GM18526 (cell line): ENCODE data around the gene EPO.

Experiments used
- POLR2A ChIP-seq: IDR thresholded peaks from 3 replicates; pipeline ENCODE4 v1.6.1; 2011; ENCODE audit not compliant: insufficient read length; ENCODE audit errors: extremely low read depth

The EPO gene

DNA sequence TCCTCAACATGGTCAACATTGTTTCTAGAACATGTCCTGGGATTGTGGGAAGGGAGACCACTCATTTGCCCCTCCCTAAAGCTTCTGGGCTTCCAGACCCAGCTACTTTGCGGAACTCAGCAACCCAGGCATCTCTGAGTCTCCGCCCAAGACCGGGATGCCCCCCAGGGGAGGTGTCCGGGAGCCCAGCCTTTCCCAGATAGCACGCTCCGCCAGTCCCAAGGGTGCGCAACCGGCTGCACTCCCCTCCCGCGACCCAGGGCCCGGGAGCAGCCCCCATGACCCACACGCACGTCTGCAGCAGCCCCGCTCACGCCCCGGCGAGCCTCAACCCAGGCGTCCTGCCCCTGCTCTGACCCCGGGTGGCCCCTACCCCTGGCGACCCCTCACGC is at the start of gene EPO:
Gene EPO (plus strand): TSS at position 190 of the 392 bp plus-strand sequence. CDS start 513 bp downstream, outside the sequence.
- TF ChIP-seq POLR2A, result no peak

- TF ChIP-seq POLR2A, result no peak
Observed at GRCh38 chr7:100671353-100672327, 48.6 kb upstream of the EPO start.

DNA sequence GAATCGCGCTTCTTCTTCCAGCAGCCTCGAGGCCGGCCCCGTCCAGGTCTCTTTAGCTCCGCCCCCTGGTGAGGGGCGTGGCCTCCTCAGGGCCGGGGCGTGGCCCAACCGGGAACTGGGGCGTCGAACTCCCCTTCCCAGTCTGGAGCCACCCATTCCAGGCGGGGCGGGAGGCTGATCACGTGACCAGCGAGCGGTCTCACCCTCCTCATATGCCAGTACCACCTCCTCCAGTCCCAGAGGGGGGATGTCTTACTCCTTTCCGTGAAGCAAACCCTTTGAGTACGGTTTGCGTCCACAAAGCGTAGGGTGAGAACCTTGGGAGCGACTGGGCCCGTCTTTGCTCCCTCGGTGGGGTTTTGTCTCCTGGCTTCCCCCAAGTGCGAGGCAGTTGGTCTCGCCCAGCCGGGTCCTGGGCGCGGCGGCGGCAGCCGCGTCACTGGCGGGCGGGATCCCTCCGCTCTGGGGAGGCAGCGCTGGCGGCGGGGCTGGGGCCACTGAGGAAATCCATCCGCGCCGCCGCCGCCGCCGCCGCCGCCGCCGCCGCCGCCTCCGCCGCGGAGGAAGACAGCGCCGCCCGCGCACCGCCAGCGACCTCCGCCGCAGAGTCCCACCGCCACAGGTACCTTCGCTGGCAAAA is 46.8 kb upstream of the EPO start, which contains the start of gene GNB2:
Gene GNB2 (plus strand): TSS at position 439 of the 640 bp plus-strand sequence. CDS start 2,526 bp downstream, outside the sequence.
- TF ChIP-seq POLR2A, result peak; percentile 15

- no peak for TF ChIP-seq POLR2A
Observed at GRCh38 chr7:100673942-100674410, 46.3 kb upstream of the EPO start.

GRCh38 chr7:100674411-100675104 is 45.7 kb upstream of the EPO start:
- TF ChIP-seq POLR2A, result no peak

DNA sequence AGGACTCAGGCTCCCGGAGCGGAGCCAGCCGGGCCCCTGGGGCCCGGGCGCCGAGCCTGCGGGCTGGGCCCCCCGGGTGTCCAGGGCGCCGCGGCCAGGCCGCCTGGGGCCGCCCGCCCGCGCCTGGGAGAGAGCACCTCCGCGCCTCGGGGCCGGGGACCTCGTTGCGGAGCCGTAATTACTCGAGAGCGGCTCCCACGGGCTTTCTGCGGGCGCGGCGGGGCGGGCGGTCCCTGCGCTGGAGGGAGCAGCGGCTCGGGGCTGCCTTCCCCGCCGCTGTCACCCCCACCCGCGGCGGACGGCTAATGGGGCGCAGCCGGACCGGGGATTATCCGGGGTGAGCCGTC is 45.2 kb upstream of the EPO start:
- no peak for TF ChIP-seq POLR2A

DNA sequence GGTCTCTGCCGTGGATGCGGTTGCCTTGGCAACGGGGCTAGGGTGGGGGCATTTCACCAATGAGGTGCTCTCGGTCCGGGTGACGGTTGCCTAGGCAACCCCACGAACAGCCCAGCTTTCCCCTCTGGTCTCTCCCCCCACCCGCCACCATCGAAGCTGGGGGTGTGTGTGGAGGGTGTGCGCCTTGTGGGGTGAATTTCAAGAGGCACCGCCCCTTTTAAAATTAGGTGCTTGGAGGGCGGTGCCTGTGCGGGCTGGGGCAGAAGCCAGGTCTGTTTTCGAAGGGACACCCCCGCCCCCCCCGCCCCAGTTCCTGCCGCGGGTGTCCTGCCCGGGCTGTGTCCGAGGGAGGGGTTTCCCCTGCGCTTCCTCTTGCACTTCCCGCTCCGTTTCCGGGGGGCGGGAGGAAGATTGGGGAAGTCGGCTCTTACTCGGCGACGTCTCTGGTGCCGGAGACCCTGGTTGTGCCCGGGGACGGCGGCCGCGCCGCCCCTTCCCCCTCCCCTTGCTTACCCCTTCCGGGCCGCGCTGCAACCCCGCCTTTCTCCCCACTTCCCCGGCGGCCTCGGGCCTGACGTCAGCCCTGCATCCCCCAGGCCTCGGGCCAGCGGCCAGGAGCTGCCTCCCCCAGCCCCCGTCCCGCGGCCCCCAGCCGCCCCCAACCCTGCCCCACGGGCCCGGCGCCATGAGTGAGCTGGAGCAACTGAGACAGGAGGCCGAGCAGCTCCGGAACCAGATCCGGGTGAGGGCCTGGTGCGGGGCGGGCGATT is 44.5 kb upstream of the EPO start:
- TF ChIP-seq POLR2A, result peak; percentile 50

- no peak for TF ChIP-seq POLR2A
Observed at GRCh38 chr7:100676501-100677306, 43.6 kb upstream of the EPO start.

DNA sequence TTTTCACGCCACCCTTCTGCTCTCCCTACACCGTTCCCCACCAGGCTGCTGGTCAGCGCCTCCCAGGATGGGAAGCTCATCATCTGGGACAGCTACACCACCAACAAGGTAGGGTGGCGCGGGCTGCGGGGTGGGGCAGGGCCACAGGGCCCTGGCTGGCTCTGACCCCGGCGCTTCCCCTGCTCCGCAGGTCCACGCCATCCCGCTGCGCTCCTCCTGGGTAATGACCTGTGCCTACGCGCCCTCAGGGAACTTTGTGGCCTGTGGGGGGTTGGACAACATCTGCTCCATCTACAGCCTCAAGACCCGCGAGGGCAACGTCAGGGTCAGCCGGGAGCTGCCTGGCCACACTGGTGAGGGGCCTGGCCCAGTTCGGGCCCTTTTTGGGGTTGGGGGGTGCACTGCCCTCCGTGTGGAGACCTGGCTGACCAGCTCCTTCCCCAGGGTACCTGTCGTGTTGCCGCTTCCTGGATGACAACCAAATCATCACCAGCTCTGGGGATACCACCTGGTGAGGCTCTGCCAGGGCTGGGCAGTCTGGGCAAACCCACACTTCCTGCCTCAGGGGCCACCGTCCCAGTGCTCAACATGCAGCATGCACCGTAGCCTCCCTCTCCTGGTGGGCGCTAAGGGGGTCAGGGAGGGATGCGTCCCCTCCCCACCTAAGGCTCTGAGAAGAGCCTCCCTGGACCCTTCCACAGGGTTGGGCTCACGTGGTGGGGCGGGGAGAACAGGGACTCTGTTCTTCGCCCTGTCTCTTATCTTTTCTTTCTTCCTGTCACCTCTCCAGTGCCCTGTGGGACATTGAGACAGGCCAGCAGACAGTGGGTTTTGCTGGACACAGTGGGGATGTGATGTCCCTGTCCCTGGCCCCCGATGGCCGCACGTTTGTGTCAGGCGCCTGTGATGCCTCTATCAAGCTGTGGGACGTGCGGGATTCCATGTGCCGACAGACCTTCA is 42.7 kb upstream of the EPO start:
- TF ChIP-seq POLR2A, result no peak

- TF ChIP-seq POLR2A, result no peak
Observed at GRCh38 chr7:100678291-100678984, 41.8 kb upstream of the EPO start.

DNA sequence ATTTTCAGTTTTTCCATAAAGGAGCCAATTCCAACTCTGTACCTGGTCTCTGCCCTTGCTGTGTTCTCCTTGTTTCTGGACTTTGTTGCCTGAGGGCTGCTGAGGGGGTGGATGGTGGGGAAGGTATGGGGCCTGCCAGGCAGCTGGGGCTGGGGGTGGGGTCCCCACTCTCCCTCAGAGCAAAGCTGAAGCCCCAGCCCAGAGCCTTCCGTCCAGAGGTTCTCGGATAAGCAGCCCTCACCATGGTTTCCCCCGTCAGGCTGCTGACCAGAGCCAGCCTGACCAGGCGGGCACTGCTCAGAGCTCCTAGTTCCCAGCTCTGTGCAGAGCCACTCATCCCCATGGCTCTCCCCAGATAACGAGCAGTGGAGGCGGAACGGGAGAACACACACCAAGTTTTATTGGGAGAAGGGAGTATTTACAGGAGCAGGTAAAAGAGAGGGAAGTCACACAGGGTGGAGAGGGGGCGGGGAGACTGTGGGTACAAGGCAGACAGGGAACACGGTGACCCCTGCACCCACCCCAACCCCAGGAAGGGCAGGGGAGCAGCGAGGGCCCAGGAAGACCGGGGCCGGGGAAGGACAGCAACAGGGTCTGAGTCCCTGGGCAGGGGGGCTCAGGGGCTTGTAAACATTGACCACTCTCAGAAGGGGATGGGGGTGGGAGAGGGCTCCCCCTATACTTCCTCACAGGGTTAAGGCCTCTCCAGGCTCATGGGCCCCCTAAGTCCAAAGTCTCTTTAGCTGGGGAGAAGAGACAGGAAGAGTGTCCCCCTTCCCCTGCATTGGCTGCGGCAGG is 40.9 kb upstream of the EPO start:
- peak; percentile 20 for TF ChIP-seq POLR2A

DNA sequence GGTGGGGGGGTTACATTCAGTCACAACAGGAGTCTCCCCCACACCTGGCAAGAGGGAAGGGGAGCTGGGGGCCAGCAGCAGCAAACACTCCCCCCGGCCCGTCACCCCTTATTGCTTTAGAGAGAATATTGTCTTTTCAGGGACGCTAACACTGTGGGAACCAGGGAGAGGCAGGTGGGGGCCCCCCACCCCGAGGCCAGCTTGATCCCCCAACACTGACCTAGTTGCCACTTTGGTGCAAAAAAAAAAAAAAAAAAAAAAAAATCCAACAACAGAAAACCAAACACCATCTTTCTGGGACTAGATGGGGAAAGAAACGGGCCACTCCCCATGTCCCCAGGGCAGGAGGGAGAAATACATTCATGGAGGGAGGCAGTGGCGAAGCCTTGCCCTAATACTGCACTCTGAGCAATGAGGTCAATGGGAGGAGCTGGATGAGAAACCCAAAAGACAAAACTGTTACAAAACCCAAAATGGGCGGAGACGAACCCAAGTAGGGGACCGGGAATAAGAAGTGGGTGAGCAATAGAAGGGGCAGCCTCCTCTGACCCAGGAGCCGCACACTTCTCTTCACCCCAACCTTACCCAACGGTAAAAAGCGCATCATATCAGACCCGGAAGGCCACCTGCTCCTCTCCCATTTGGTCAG is 40.2 kb upstream of the EPO start:
- TF ChIP-seq POLR2A, result no peak
